MCF 10A (cell line): ENCODE measurements around the gene PCDHGA10. TPM values are rescaled to one million over a fixed set of nuclear protein-coding genes. Genes with fewer than 3 reads are reported as not detected.
A peak's percentile ranks its signal among the peaks of the same experiment; 100 is the strongest.
"Not testable (repeated sequence)": the region's sequence is repeated elsewhere in the genome, so short reads cannot be mapped to it uniquely, and the experiment has no call there.

Source experiments
- BruUV-seq: library from RNA; stranded (reverse); fragments of 400-500 nt; replicated peaks from 2 replicates; lab custom pipeline; 2021; lab: Mats Ljungman, UMichigan
- CTCF ChIA-PET: fragments of 300-600 bp; sonication (Branson Sonifier 250); formaldehyde crosslinking; extraction: SDS; loops from one replicate; lab custom pipeline; 2021; ENCODE audit warnings: antibody characterized with exemption, inconsistent platforms; lab: Yijun Ruan, JAX
- POLR2A ChIA-PET: fragments of 300-600, 350-650 bp; sonication (Branson Sonifier 250); formaldehyde crosslinking; extraction: SDS; loops from one replicate; lab custom pipeline; 2020; ENCODE audit warnings: antibody characterized with exemption, inconsistent platforms; lab: Yijun Ruan, JAX
- DNase-seq: peaks from one replicate; pipeline ENCODE4 v3.0.0-alpha.2; 2018; ENCODE audit not compliant: unreplicated experiment
- H3K27ac Mint-ChIP-seq: one replicate; pipeline ENCODE4 v1.8.0; 2022; ENCODE audit warnings: mild to moderate bottlenecking, low read depth, mixed read lengths; ENCODE audit not compliant: unreplicated experiment
- H3K27me3 Mint-ChIP-seq: one replicate; pipeline ENCODE4 v1.8.0; 2022; ENCODE audit warnings: mixed read lengths; ENCODE audit not compliant: insufficient read depth, unreplicated experiment
- H3K36me3 Mint-ChIP-seq: one replicate; pipeline ENCODE4 v1.8.0; 2022; ENCODE audit warnings: mild to moderate bottlenecking, moderate library complexity, mixed read lengths; ENCODE audit not compliant: insufficient read depth, unreplicated experiment
- H3K4me1 Mint-ChIP-seq: one replicate; pipeline ENCODE4 v1.8.0; 2022; ENCODE audit warnings: mixed read lengths; ENCODE audit not compliant: insufficient read depth, unreplicated experiment
- H3K4me3 Mint-ChIP-seq: one replicate; pipeline ENCODE4 v1.8.0; 2022; ENCODE audit warnings: mild to moderate bottlenecking, moderate library complexity, mixed read lengths; ENCODE audit not compliant: unreplicated experiment
- H3K9me3 Mint-ChIP-seq: one replicate; pipeline ENCODE4 v1.8.0; 2022; ENCODE audit warnings: mixed read lengths; ENCODE audit not compliant: unreplicated experiment
- CTCF ChIP-seq: fragments of 200-600 bp; IDR thresholded peaks from one replicate; pipeline ENCODE4 v1.8.0; 2022; ENCODE audit warnings: antibody characterized with exemption, mild to moderate bottlenecking; ENCODE audit not compliant: unreplicated experiment
- intact Hi-C: fragments of 100-400 bp; cut with micrococcal nuclease; formaldehyde crosslinking; loops from 2 replicates; pipeline ENCODE4 v1.14.1; 2022
- total RNA-seq: library from RNA; stranded (reverse); gene quantifications from 2 replicates; pipeline ENCODE4 v1.2.3, GENCODE V29; 2022

PCDHGA10 gene
- total RNA-seq, 1 experiment from 2014 or later = 1.4 TPM

- no peak for DNase-seq
- no peak overlapping the region for H3K4me3 Mint-ChIP-seq
- no peak for TF ChIP-seq CTCF
- no peaks in the 10 kb centered on the region for H3K36me3 Mint-ChIP-seq
- intact Hi-C loops = no loop called here
- POLR2A ChIA-PET = interaction anchor here (1.2 kb wide), 1 partner anchor 10 kb away, joined by 4 read pairs; no protein-coding TSS in a partner anchor
- no peaks in the 10 kb centered on the region for H3K27me3 Mint-ChIP-seq
- H3K27ac Mint-ChIP-seq = no peak overlapping the region
- H3K9me3 Mint-ChIP-seq = peaks cover 45% of the 10 kb centered on the region
- CTCF ChIA-PET = no interaction called here
- no TSS peak for BruUV-seq
- no peaks in the 10 kb centered on the region for H3K4me1 Mint-ChIP-seq
These were observed 15.1 kb downstream of the PCDHGA10 start for GRCh38 chr5:141427783-141428426.

GRCh38 chr5:141430332-141431113 lies 17.7 kb downstream of the PCDHGA10 start, which contains the start of gene PCDHGA12:
Gene PCDHGA12 (plus strand): TSS chr5:141430507. CDS start chr5:141430760, 253 bp downstream.
- no TSS peak for BruUV-seq
- Mint-ChIP-seq H3K4me1 (no peaks in the 10 kb centered on the region), H3K9me3 (peaks cover 58% of the 10 kb centered on the region), H3K27me3 (no peaks in the 10 kb centered on the region), H3K4me3 (peak within 1 kb of the TSS; percentile 19), H3K36me3 (no peaks in the 10 kb centered on the region), H3K27ac (no peak within 1 kb of the TSS)
- CTCF ChIA-PET = interaction anchor here (0.5 to 1.4 kb wide), 9 partner anchors 8 to 244 kb away, joined by 3 to 9 read pairs (median 3); partner anchors contain the start of genes PCDHGA11, PCDHGB7 and PCDHGC3
- intact Hi-C loops = loop anchor here (1.0 kb wide), 1 partner anchor 94 kb away; no protein-coding TSS in a partner anchor
- POLR2A ChIA-PET = interaction anchor here (0.7 to 1.0 kb wide), 3 partner anchors 9 to 46 kb away, joined by 3 read pairs; no protein-coding TSS in a partner anchor
- peak; percentile 89 for DNase-seq
- peak; percentile 30 for TF ChIP-seq CTCF

DNA sequence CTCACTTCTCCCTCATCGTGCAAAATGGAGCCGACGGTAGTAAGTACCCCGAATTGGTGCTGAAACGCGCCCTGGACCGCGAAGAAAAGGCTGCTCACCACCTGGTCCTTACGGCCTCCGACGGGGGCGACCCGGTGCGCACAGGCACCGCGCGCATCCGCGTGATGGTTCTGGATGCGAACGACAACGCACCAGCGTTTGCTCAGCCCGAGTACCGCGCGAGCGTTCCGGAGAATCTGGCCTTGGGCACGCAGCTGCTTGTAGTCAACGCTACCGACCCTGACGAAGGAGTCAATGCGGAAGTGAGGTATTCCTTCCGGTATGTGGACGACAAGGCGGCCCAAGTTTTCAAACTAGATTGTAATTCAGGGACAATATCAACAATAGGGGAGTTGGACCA lies 18.5 kb downstream of the PCDHGA10 start:
- ChIA-PET POLR2A (no interaction called here), CTCF (interaction anchor here (0.5 to 1.4 kb wide), 5 partner anchors 8 to 208 kb away, joined by 3 to 4 read pairs (median 3); no protein-coding TSS in a partner anchor)
- no peak for TF ChIP-seq CTCF
- H3K4me3 Mint-ChIP-seq = no peak overlapping the region
- H3K27me3 Mint-ChIP-seq = no peaks in the 10 kb centered on the region
- no peaks in the 10 kb centered on the region for H3K4me1 Mint-ChIP-seq
- DNase-seq = no peak
- BruUV-seq = no TSS peak
- no peak overlapping the region for H3K27ac Mint-ChIP-seq
- no peaks in the 10 kb centered on the region for H3K36me3 Mint-ChIP-seq
- peaks cover 52% of the 10 kb centered on the region for H3K9me3 Mint-ChIP-seq
- intact Hi-C loops = no loop called here

DNA sequence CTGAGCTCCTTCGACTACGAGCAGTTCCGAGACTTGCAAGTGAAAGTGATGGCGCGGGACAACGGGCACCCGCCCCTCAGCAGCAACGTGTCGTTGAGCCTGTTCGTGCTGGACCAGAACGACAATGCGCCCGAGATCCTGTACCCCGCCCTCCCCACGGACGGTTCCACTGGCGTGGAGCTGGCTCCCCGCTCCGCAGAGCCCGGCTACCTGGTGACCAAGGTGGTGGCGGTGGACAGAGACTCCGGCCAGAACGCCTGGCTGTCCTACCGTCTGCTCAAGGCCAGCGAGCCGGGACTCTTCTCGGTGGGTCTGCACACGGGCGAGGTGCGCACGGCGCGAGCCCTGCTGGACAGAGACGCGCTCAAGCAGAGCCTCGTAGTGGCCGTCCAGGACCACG lies 19.5 kb downstream of the PCDHGA10 start:
- H3K36me3 Mint-ChIP-seq, intact Hi-C loops, H3K4me1 Mint-ChIP-seq, POLR2A ChIA-PET, H3K4me3 Mint-ChIP-seq, H3K27ac Mint-ChIP-seq, DNase-seq, BruUV-seq, H3K27me3 Mint-ChIP-seq: not testable (repeated sequence)
- CTCF ChIA-PET = interaction anchor here (0.7 kb wide), 2 partner anchors 19 to 48 kb away, joined by 3 read pairs; no protein-coding TSS in a partner anchor
- H3K9me3 Mint-ChIP-seq = peaks cover 42% of the 10 kb centered on the region

DNA sequence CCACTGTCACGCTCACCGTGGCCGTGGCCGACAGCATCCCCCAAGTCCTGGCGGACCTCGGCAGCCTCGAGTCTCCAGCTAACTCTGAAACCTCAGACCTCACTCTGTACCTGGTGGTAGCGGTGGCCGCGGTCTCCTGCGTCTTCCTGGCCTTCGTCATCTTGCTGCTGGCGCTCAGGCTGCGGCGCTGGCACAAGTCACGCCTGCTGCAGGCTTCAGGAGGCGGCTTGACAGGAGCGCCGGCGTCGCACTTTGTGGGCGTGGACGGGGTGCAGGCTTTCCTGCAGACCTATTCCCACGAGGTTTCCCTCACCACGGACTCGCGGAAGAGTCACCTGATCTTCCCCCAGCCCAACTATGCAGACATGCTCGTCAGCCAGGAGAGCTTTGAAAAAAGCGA lies 19.9 kb downstream of the PCDHGA10 start:
- H3K9me3 Mint-ChIP-seq = peaks cover 42% of the 10 kb centered on the region
- H3K27me3 Mint-ChIP-seq, POLR2A ChIA-PET, H3K4me1 Mint-ChIP-seq, BruUV-seq, DNase-seq, intact Hi-C loops, H3K27ac Mint-ChIP-seq, H3K4me3 Mint-ChIP-seq, H3K36me3 Mint-ChIP-seq: not testable (repeated sequence)
- CTCF ChIA-PET = interaction anchor here (0.7 kb wide), 1 partner anchor 19 kb away, joined by 3 read pairs; no protein-coding TSS in a partner anchor
